Stimulated activated CD4-positive, alpha-beta T cell treated with anti-CD3 and anti-CD28 coated beads, Interleukin-2, amount 100 ng/mL, for 48 hours (primary cell): ENCODE data around the gene SLC1A3.
A peak's percentile ranks its signal among the peaks of the same experiment; 100 is the strongest.

Experiments used
- DNase-seq, 2 donors: peaks; one replicate each; pipeline ENCODE4 v3.0.0-alpha.2; 2020

Gene SLC1A3

GRCh38 chr5:36689225-36689624, 82.8 kb downstream of the SLC1A3 start:
- no peak for DNase-seq

GRCh38 chr5:36690041-36690961, 83.9 kb downstream of the SLC1A3 start:
- DNase-seq = peak; percentile 70 to 73

GRCh38 chr5:36691226-36691625, 84.8 kb downstream of the SLC1A3 start:
- no peak for DNase-seq

GRCh38 chr5:36691696-36692371, 85.4 kb downstream of the SLC1A3 start:
- no peak for DNase-seq

- DNase-seq = peak; percentile 28 to 52
Measured at GRCh38 chr5:36692791-36693763, 86.7 kb downstream of the SLC1A3 start.

GRCh38 chr5:36694351-36694750, 87.9 kb downstream of the SLC1A3 start:
- DNase-seq = no peak

GRCh38 chr5:36696059-36696673, 89.8 kb downstream of the SLC1A3 start:
- peak in 1 of 2 donors; percentile 20 for DNase-seq

- DNase-seq = no peak
Measured at GRCh38 chr5:36698031-36698430, 91.6 kb downstream of the SLC1A3 start.

GRCh38 chr5:36701085-36701698, 94.8 kb downstream of the SLC1A3 start:
- no peak for DNase-seq

GRCh38 chr5:36703245-36703860, 96.9 kb downstream of the SLC1A3 start:
- no peak for DNase-seq

GRCh38 chr5:36704131-36704530, 97.7 kb downstream of the SLC1A3 start:
- DNase-seq = no peak

- DNase-seq = no peak
Measured at GRCh38 chr5:36705055-36705454, 98.6 kb downstream of the SLC1A3 start.

GRCh38 chr5:36706662-36707061, 100.3 kb downstream of the SLC1A3 start:
- DNase-seq = no peak

- no peak for DNase-seq
Measured at GRCh38 chr5:36708996-36709395, 102.6 kb downstream of the SLC1A3 start.

- no peak for DNase-seq
Measured at GRCh38 chr5:36710039-36710438, 103.6 kb downstream of the SLC1A3 start.

GRCh38 chr5:36712706-36713105, 106.3 kb downstream of the SLC1A3 start:
- no peak for DNase-seq

- DNase-seq = no peak
Measured at GRCh38 chr5:36713541-36713940, 107.1 kb downstream of the SLC1A3 start.

- no peak for DNase-seq
Measured at GRCh38 chr5:36717131-36717695, 110.8 kb downstream of the SLC1A3 start.

GRCh38 chr5:36719282-36719681, 112.9 kb downstream of the SLC1A3 start:
- no peak for DNase-seq

- no peak for DNase-seq
Measured at GRCh38 chr5:36720688-36721087, 114.3 kb downstream of the SLC1A3 start.

GRCh38 chr5:36721664-36722235, 115.3 kb downstream of the SLC1A3 start:
- no peak for DNase-seq
